HEK293T (cell line): ENCODE data around the gene GABPB1.

Source experiments
- BHLHE40 ChIP-seq: fragments of 450-650 bp; IDR thresholded peaks from 2 replicates; pipeline ENCODE4 v1.6.1; 2016; ENCODE audit warnings: mild to moderate bottlenecking, moderate library complexity, borderline replicate concordance
- CTBP1 ChIP-seq: fragments of 450-650 bp; IDR thresholded peaks from 2 replicates; pipeline ENCODE4 v1.6.1; 2016; ENCODE audit warnings: borderline replicate concordance
- ELF4 ChIP-seq: fragments of 450-650 bp; IDR thresholded peaks from 2 replicates; pipeline ENCODE4 v1.6.1; 2017; ENCODE audit warnings: antibody characterized with exemption
- FOXA1 ChIP-seq: fragments of 450-650 bp; IDR thresholded peaks from 2 replicates; pipeline ENCODE4 v1.6.1; 2016; ENCODE audit warnings: mild to moderate bottlenecking
- FOXK2 ChIP-seq: fragments of 450-650 bp; IDR thresholded peaks from 2 replicates; pipeline ENCODE4 v1.6.1; 2016; ENCODE audit warnings: mild to moderate bottlenecking
- FOXM1 ChIP-seq: fragments of 450-650 bp; IDR thresholded peaks from 2 replicates; pipeline ENCODE4 v1.6.1; 2017; ENCODE audit warnings: mild to moderate bottlenecking, borderline replicate concordance
- L3MBTL2 ChIP-seq: fragments of 450-650 bp; conservative IDR thresholded peaks from 2 replicates; pipeline ENCODE4 v1.6.1; 2016; ENCODE audit warnings: mild to moderate bottlenecking
- NFRKB ChIP-seq: fragments of 450-650 bp; IDR thresholded peaks from 2 replicates; pipeline ENCODE4 v1.6.1; 2016; ENCODE audit warnings: mild to moderate bottlenecking, moderate library complexity
- SP1 ChIP-seq: fragments of 450-650 bp; IDR thresholded peaks from 2 replicates; pipeline ENCODE4 v1.6.1; 2017
- SUZ12 ChIP-seq: fragments of 450-650 bp; IDR thresholded peaks from 2 replicates; pipeline ENCODE4 v1.6.1; 2016; ENCODE audit warnings: mild to moderate bottlenecking
- TARDBP ChIP-seq: fragments of 450-650 bp; IDR thresholded peaks from 2 replicates; pipeline ENCODE4 v1.6.1; 2016
- ZNF384 ChIP-seq: fragments of 450-650 bp; IDR thresholded peaks from 2 replicates; pipeline ENCODE4 v1.6.1; 2016

GRCh38 chr15:50278496-50278895 lies 76.5 kb downstream of the GABPB1 start:
- TF ChIP-seq L3MBTL2 (no peak), SUZ12 (no peak), BHLHE40 (no peak), ELF4 (no peak), SP1 (no peak), TARDBP (no peak), FOXK2 (no peak), ZNF384 (no peak), FOXA1 (no peak), NFRKB (no peak), FOXM1 (no peak), CTBP1 (no peak)
